Uterus (tissue), 2 donors: ENCODE data around the gene ICE1.

Source experiments
- CTCF ChIP-seq, 4 experiments: fragments of 200-600 bp in 2 of 4; fragments of 450-650 bp in 2 of 4; sonication (generic) in 2 of 4; IDR thresholded peaks; one replicate each; pipeline ENCODE4 v1.5.1; 2016 to 2019; ENCODE audit warnings: antibody characterized with exemption in 4 of 4, mild to moderate bottlenecking in 2 of 4, moderate library complexity in 1 of 4
- POLR2A ChIP-seq, 2 donors: fragments of 450-650 bp; IDR thresholded peaks; one replicate each; pipeline ENCODE4 v1.6.1; 2016; ENCODE audit warnings: antibody characterized with exemption in 2 of 2, mild to moderate bottlenecking in 1 of 2, moderate library complexity in 1 of 2

GRCh38 chr5:5401095-5401494, 21.4 kb upstream of the ICE1 start:
- TF ChIP-seq CTCF (IDR thresholded peaks at IDR 0.05): no peak
- TF ChIP-seq POLR2A (IDR thresholded peaks at IDR 0.05): no peak
